Neural crest cell (in vitro differentiated cells): Measurements from ENCODE around the gene NAV1. TPM values are rescaled to one million over a fixed set of nuclear protein-coding genes. Genes with fewer than 3 reads are reported as not detected.

ENCODE experiments used
- DNase-seq: peaks from one replicate; pipeline ENCODE4 v3.0.0; 2021; ENCODE audit warnings: low read depth, mixed read lengths, low spot score
- H3K27ac Mint-ChIP-seq: one replicate; pipeline ENCODE4 v1.8.0; 2021; ENCODE audit warnings: mild to moderate bottlenecking, mixed read lengths; ENCODE audit not compliant: unreplicated experiment
- H3K27me3 Mint-ChIP-seq: 2 replicates; pipeline ENCODE4 v1.8.0; 2021; ENCODE audit warnings: low read depth, mild to moderate bottlenecking, mixed read lengths
- H3K36me3 Mint-ChIP-seq: 2 replicates; pipeline ENCODE4 v1.8.0; 2021; ENCODE audit warnings: low read depth, mild to moderate bottlenecking, mixed read lengths
- H3K4me1 Mint-ChIP-seq: 2 replicates; pipeline ENCODE4 v1.8.0; 2021; ENCODE audit warnings: mixed read lengths
- H3K4me3 Mint-ChIP-seq: one replicate; pipeline ENCODE4 v1.8.0; 2021; ENCODE audit warnings: mild to moderate bottlenecking, mixed read lengths
- H3K9me3 Mint-ChIP-seq: 2 replicates; pipeline ENCODE4 v1.8.0; 2021; ENCODE audit warnings: mixed read lengths
- CTCF ChIP-seq: fragments of 200-600 bp; sonication (generic); conservative IDR thresholded peaks from 2 replicates; pipeline ENCODE4 v1.5.0; 2021; ENCODE audit warnings: antibody characterized with exemption, mild to moderate bottlenecking
- total RNA-seq: library from RNA; stranded (reverse); gene quantifications from 2 replicates; pipeline ENCODE4 v1.2.1, GENCODE V29; 2021

NAV1 gene
- total RNA-seq, 1 donor from 2014 or later: 47.3 TPM

- TF ChIP-seq CTCF: no peak
- no peaks in the 10 kb centered on the region for H3K9me3 Mint-ChIP-seq
- H3K27ac Mint-ChIP-seq: no peak overlapping the region
- H3K27me3 Mint-ChIP-seq: no peaks in the 10 kb centered on the region
- peaks cover 42% of the 10 kb centered on the region for H3K4me1 Mint-ChIP-seq
- no peak overlapping the region for H3K4me3 Mint-ChIP-seq
- no peaks in the 10 kb centered on the region for H3K36me3 Mint-ChIP-seq
- DNase-seq: no peak
Measured at GRCh38 chr1:201555593-201555945, 16.6 kb downstream of the NAV1 start.

GRCh38 chr1:201556841-201557571, 18.1 kb downstream of the NAV1 start:
- Mint-ChIP-seq H3K36me3 (no peaks in the 10 kb centered on the region), H3K4me1 (peaks cover 37% of the 10 kb centered on the region), H3K9me3 (no peaks in the 10 kb centered on the region), H3K27me3 (no peaks in the 10 kb centered on the region), H3K27ac (no peak overlapping the region), H3K4me3 (no peak overlapping the region)
- TF ChIP-seq CTCF: no peak
- no peak for DNase-seq

- no peak for TF ChIP-seq CTCF
- DNase-seq: no peak
- Mint-ChIP-seq H3K36me3 (no peaks in the 10 kb centered on the region), H3K9me3 (no peaks in the 10 kb centered on the region), H3K4me3 (no peak overlapping the region), H3K4me1 (peaks cover 33% of the 10 kb centered on the region), H3K27me3 (no peaks in the 10 kb centered on the region), H3K27ac (no peak overlapping the region)
Measured at GRCh38 chr1:201557572-201557958, 18.6 kb downstream of the NAV1 start.

GRCh38 chr1:201559679-201560162, 20.8 kb downstream of the NAV1 start:
- Mint-ChIP-seq H3K27me3 (no peaks in the 10 kb centered on the region), H3K9me3 (no peaks in the 10 kb centered on the region), H3K36me3 (no peaks in the 10 kb centered on the region), H3K4me3 (no peak overlapping the region), H3K27ac (peak overlapping the region; percentile 53), H3K4me1 (peaks cover 14% of the 10 kb centered on the region)
- TF ChIP-seq CTCF: peak; percentile 98
- peak; percentile 73 for DNase-seq

GRCh38 chr1:201560328-201561194, 21.6 kb downstream of the NAV1 start:
- H3K27me3 Mint-ChIP-seq: no peaks in the 10 kb centered on the region
- no peaks in the 10 kb centered on the region for H3K36me3 Mint-ChIP-seq
- no peak overlapping the region for H3K27ac Mint-ChIP-seq
- no peak overlapping the region for H3K4me3 Mint-ChIP-seq
- no peak for DNase-seq
- no peaks in the 10 kb centered on the region for H3K9me3 Mint-ChIP-seq
- peaks cover 13% of the 10 kb centered on the region for H3K4me1 Mint-ChIP-seq
- TF ChIP-seq CTCF: no peak
